PC-9 (cell line): ENCODE data around the gene IRX1. TPM values are rescaled to one million over a fixed set of nuclear protein-coding genes. Genes with fewer than 3 reads are reported as not detected.

Experiments
- BruUV-seq: library from RNA; stranded (reverse); fragments of 400-500 nt; replicated peaks from 2 replicates; lab custom pipeline; 2021; lab: Mats Ljungman, UMichigan
- CTCF ChIA-PET: fragments of 300-600 bp; sonication (Branson Sonifier 250); formaldehyde crosslinking; loops from one replicate; lab custom pipeline; 2022; ENCODE audit warnings: antibody characterized with exemption; lab: Charles Lee
- POLR2A ChIA-PET: fragments of 300-600 bp; sonication (Branson Sonifier 250); formaldehyde crosslinking; loops from one replicate; lab custom pipeline; 2022; ENCODE audit warnings: antibody characterized with exemption; ENCODE audit not compliant: unreplicated experiment; lab: Charles Lee
- DNase-seq, 2 experiments: peaks; one replicate each; pipeline versions ENCODE4 v3.0.0 to v3.0.0-alpha.2; 2015 to 2022; ENCODE audit warnings: mixed read lengths in 1 of 2
- H2AFZ ChIP-seq: fragments of 200-600 bp; sonication (generic); 2 replicates; pipeline ENCODE4 v1.8.1; 2017; ENCODE audit warnings: antibody characterized with exemption
- H3F3A ChIP-seq: fragments of 200-600 bp; sonication (generic); 2 replicates; pipeline ENCODE4 v1.8.1; 2017; ENCODE audit warnings: antibody characterized with exemption, mild to moderate bottlenecking, low read depth; ENCODE audit not compliant: insufficient read depth
- H3K27ac ChIP-seq: fragments of 200-600 bp; sonication (generic); 2 replicates; pipeline ENCODE4 v1.6.1; 2016; ENCODE audit warnings: mixed run types
- H3K27me3 ChIP-seq: fragments of 200-600 bp; sonication (generic); 2 replicates; pipeline ENCODE4 v1.6.1; 2016; ENCODE audit warnings: low read depth, mixed run types; ENCODE audit not compliant: insufficient read depth
- H3K36me3 ChIP-seq: fragments of 200-600 bp; sonication (generic); 2 replicates; pipeline ENCODE4 v1.6.1; 2016; ENCODE audit warnings: low read depth, mixed run types
- H3K4me1 ChIP-seq: fragments of 200-600 bp; sonication (generic); replicated peaks from 2 replicates; pipeline ENCODE4 v1.6.1; 2016; ENCODE audit warnings: mixed run types; ENCODE audit not compliant: insufficient read depth
- H3K4me2 ChIP-seq: fragments of 200-600 bp; sonication (generic); 2 replicates; pipeline ENCODE4 v1.6.1; 2017; ENCODE audit warnings: mixed run types
- H3K4me3 ChIP-seq: fragments of 200-600 bp; sonication (generic); 2 replicates; pipeline ENCODE4 v1.6.1; 2016; ENCODE audit warnings: mixed run types
- H3K79me2 ChIP-seq: fragments of 200-600 bp; sonication (generic); 2 replicates; pipeline ENCODE4 v1.6.1; 2017; ENCODE audit warnings: low read depth, mixed run types
- H3K9me2 ChIP-seq: fragments of 200-600 bp; sonication (generic); 2 replicates; pipeline ENCODE4 v1.8.1; 2017; ENCODE audit warnings: mild to moderate bottlenecking; ENCODE audit not compliant: insufficient read depth
- H3K9me3 ChIP-seq: fragments of 200-600 bp; sonication (generic); 2 replicates; pipeline ENCODE4 v1.8.1; 2016; ENCODE audit warnings: low read depth; ENCODE audit not compliant: insufficient read depth
- H4K20me1 ChIP-seq: fragments of 200-600 bp; sonication (generic); 2 replicates; pipeline ENCODE4 v1.8.1; 2017; ENCODE audit not compliant: insufficient read depth
- EZH2 ChIP-seq: fragments of 200-600 bp; sonication (generic); IDR thresholded peaks from 2 replicates; pipeline ENCODE4 v1.8.0; 2017; ENCODE audit warnings: antibody characterized with exemption, low read depth
- intact Hi-C: fragments of 100-400 bp; cut with micrococcal nuclease; formaldehyde crosslinking; loops from one replicate; pipeline ENCODE4 v1.10.0; 2022; ENCODE audit not compliant: unreplicated experiment
- total RNA-seq: library from RNA; stranded (reverse); gene quantifications from 2 replicates; pipeline ENCODE4 v1.2.3, GENCODE V29; 2021
- TF ChIP-seq, protein P1 (sequence below): fragments of 200-600 bp; sonication (generic); conservative IDR thresholded peaks from 2 replicates; pipeline ENCODE4 v1.6.1; 2017; ENCODE audit warnings: mixed run types, antibody characterized with exemption, mild to moderate bottlenecking, moderate library complexity

IRX1 gene
- total RNA-seq, 1 experiment from 2014 or later = not detected

DNA sequence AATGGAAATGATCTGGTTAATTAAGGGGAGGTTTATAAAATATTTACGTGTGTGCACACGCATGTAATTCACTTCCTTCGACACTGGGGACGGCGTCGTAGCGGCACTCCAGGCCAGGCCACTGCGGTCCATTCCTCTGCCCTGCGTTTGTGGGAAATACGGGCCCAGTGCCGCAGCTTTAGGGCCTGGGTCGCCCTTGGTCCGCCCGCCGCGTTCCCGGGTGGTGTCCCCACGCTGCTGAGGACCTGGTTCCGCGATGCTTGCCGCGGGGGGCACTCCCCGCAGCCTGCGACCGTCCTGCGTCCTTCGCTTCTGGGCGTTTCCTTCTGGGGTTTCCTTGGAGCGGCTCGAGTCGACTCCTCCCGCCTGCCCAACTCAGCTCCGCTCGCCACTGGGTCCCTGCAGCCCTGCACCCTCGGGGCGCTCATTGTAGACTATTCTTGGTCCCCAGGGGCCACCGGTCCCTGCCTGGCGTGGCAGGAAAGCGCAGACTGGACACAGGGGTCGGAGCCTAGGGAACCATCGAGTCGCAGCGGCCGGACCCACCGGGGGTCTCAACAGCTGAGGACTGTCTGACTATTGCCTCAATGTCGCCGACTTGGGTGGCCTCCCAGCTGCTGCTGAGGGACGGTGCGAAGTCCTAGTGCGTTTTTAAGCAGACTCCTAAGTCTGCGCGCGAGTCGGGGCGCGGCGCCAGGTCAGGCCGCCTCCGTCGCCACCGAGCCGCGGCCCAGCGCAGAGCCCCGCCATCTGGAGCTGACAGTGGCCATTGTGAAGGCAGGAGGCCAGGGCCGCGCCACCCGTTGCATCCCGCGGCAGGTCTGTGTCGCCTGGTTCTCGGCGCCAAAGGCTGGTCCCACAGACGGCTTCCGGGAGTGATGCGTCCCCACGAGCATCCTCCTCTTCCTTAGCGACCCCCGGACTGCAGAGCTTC, 4.4 kb upstream of the IRX1 start:
- no peak overlapping the region for H3K4me2 ChIP-seq
- no peaks in the 10 kb centered on the region for H3K4me1 ChIP-seq
- no peaks in the 10 kb centered on the region for H3F3A ChIP-seq
- TF ChIP-seq, protein P1, sequence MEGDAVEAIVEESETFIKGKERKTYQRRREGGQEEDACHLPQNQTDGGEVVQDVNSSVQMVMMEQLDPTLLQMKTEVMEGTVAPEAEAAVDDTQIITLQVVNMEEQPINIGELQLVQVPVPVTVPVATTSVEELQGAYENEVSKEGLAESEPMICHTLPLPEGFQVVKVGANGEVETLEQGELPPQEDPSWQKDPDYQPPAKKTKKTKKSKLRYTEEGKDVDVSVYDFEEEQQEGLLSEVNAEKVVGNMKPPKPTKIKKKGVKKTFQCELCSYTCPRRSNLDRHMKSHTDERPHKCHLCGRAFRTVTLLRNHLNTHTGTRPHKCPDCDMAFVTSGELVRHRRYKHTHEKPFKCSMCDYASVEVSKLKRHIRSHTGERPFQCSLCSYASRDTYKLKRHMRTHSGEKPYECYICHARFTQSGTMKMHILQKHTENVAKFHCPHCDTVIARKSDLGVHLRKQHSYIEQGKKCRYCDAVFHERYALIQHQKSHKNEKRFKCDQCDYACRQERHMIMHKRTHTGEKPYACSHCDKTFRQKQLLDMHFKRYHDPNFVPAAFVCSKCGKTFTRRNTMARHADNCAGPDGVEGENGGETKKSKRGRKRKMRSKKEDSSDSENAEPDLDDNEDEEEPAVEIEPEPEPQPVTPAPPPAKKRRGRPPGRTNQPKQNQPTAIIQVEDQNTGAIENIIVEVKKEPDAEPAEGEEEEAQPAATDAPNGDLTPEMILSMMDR = no peak
- no peak for TF ChIP-seq EZH2
- H2AFZ ChIP-seq = no peak overlapping the region
- BruUV-seq = no TSS peak
- H3K9me3 ChIP-seq = no peaks in the 10 kb centered on the region
- no peaks in the 10 kb centered on the region for H3K9me2 ChIP-seq
- peaks cover 22% of the 10 kb centered on the region for H3K27me3 ChIP-seq
- H3K79me2 ChIP-seq = no peaks in the 10 kb centered on the region
- H3K27ac ChIP-seq = no peak overlapping the region
- ChIA-PET POLR2A (no interaction called here), CTCF (no interaction called here)
- H3K36me3 ChIP-seq = no peaks in the 10 kb centered on the region
- intact Hi-C loops = no loop called here
- no peak for DNase-seq
- H3K4me3 ChIP-seq = no peak overlapping the region
- no peaks in the 10 kb centered on the region for H4K20me1 ChIP-seq

- Histone ChIP-seq H3K4me1 (no peaks in the 10 kb centered on the region), H2AFZ (no peak overlapping the region), H3K36me3 (no peaks in the 10 kb centered on the region), H3K9me3 (no peaks in the 10 kb centered on the region), H3F3A (no peaks in the 10 kb centered on the region), H3K79me2 (no peaks in the 10 kb centered on the region), H3K4me2 (no peak overlapping the region), H4K20me1 (no peaks in the 10 kb centered on the region), H3K27ac (no peak overlapping the region), H3K27me3 (peaks cover 22% of the 10 kb centered on the region), H3K9me2 (no peaks in the 10 kb centered on the region), H3K4me3 (no peak overlapping the region)
- TF ChIP-seq EZH2 = no peak
- TF ChIP-seq, protein P1 = no peak
- BruUV-seq = no TSS peak
- POLR2A ChIA-PET = no interaction called here
- CTCF ChIA-PET = no interaction called here
- intact Hi-C loops = no loop called here
- DNase-seq = no peak
These were observed 3.3 kb upstream of the IRX1 start for GRCh38 chr5:3592298-3592697.

- H3K27me3 ChIP-seq = peaks cover 22% of the 10 kb centered on the region
- H3K9me3 ChIP-seq = no peaks in the 10 kb centered on the region
- DNase-seq = no peak
- no TSS peak for BruUV-seq
- H3K4me2 ChIP-seq = no peak overlapping the region
- H3K4me3 ChIP-seq = no peak overlapping the region
- H4K20me1 ChIP-seq = no peaks in the 10 kb centered on the region
- POLR2A ChIA-PET = no interaction called here
- H2AFZ ChIP-seq = no peak overlapping the region
- CTCF ChIA-PET = no interaction called here
- H3K27ac ChIP-seq = no peak overlapping the region
- TF ChIP-seq, protein P1 = no peak
- TF ChIP-seq EZH2 = no peak
- no peaks in the 10 kb centered on the region for H3K9me2 ChIP-seq
- no peaks in the 10 kb centered on the region for H3K79me2 ChIP-seq
- H3K36me3 ChIP-seq = no peaks in the 10 kb centered on the region
- no peaks in the 10 kb centered on the region for H3K4me1 ChIP-seq
- intact Hi-C loops = no loop called here
- no peaks in the 10 kb centered on the region for H3F3A ChIP-seq
These were observed 1.7 kb upstream of the IRX1 start for GRCh38 chr5:3593771-3594509.
